Right cardiac atrium (tissue), 5 donors: Measurements from ENCODE around the gene FAT1. TPM values are rescaled to one million over a fixed set of nuclear protein-coding genes. Genes with fewer than 3 reads are reported as not detected.

Source experiments
- ATAC-seq, 2 donors: fragments of 200-7000 bp; cut with Tn5 transposase; one replicate each; pipeline versions ENCODE4 v1.8.0 to v1.9.1; 2020; ENCODE audit warnings: moderate library complexity in 2 of 2, mild to moderate bottlenecking in 1 of 2
- DNase-seq, 3 donors: peaks; one replicate each; pipeline ENCODE4 v3.0.0-alpha.2; 2020
- H3K27ac ChIP-seq: one replicate; pipeline ENCODE4 v1.5.1; 2013; ENCODE audit warnings: mild to moderate bottlenecking, low read length, control low read depth, moderate library complexity
- H3K27me3 ChIP-seq: one replicate; pipeline ENCODE4 v1.6.1; 2013; ENCODE audit not compliant: control insufficient read depth, insufficient read depth
- H3K4me1 ChIP-seq: one replicate; pipeline ENCODE4 v1.6.1; 2013; ENCODE audit warnings: low read length; ENCODE audit not compliant: control insufficient read depth, insufficient read depth
- H3K4me3 ChIP-seq: one replicate; pipeline ENCODE4 v1.5.1; 2013; ENCODE audit warnings: low read length, control low read depth
- H3K9me3 ChIP-seq: one replicate; pipeline ENCODE4 v1.6.1; 2013; ENCODE audit warnings: low read length; ENCODE audit not compliant: control insufficient read depth
- WGBS: extraction: QIAGEN DNeasy Blood & Tissue Kit; methylation state at CpG from one replicate; pipeline ENCODE4 v1.1.7; 2013; 5-methylcytosine and 5-hydroxymethylcytosine counted together
- intact Hi-C, 4 donors: fragments of 100-400 bp; cut with DNase I; formaldehyde crosslinking; loops; one replicate each; pipeline versions ENCODE4 v1.11.0 to v1.14.0; 2022 to 2023
- polyA plus RNA-seq: library from polyadenylated mRNA; stranded (reverse); fragments of 200-250 nt; gene quantifications from one replicate; pipeline ENCODE4 v1.2.3, GENCODE V29; 2013
- total RNA-seq, 4 donors: library from RNA; stranded (reverse); fragmentation: NEBNext Ultra II Directional; extraction: Animal tissue kit (Norgen Biotek cat#: 25700); gene quantifications; one replicate each; pipeline ENCODE4 v1.2.1, GENCODE V29; 2021
- donor health status: healthy with polysubstance abuse.
- donor health status: DM: no; HTN: yes; CAD: no.
- donor health status: DM: no; HTN: no; CAD: no.
- donor health status: DM: no; HTN: yes; CAD: no; lungs with severe emphysema.
- donor health status: DM: yes; HTN: yes; CAD: no.

Gene FAT1
- total and polyA plus RNA-seq, 5 donors: 29.7 to 95.2 (median 77.1) TPM

GRCh38 chr4:186730621-186731020 is 7.0 kb upstream of the FAT1 start:
- H3K4me3 ChIP-seq: no peak overlapping the region
- H3K27ac ChIP-seq: no peak overlapping the region
- intact Hi-C loops: no loop called here
- WGBS: 91% methylated on average over 5 of the region's 5 CpGs
- H3K9me3 ChIP-seq: no peaks in the 10 kb centered on the region
- ATAC-seq (no peak), DNase-seq (no peak)
- H3K27me3 ChIP-seq: no peaks in the 10 kb centered on the region
- no peaks in the 10 kb centered on the region for H3K4me1 ChIP-seq

- Histone ChIP-seq H3K9me3 (no peaks in the 10 kb centered on the region), H3K4me3 (no peak overlapping the region), H3K4me1 (no peaks in the 10 kb centered on the region), H3K27me3 (no peaks in the 10 kb centered on the region), H3K27ac (no peak overlapping the region)
- WGBS: 89% methylated on average over 1 of the region's 1 CpG
- ATAC-seq: no peak
- intact Hi-C loops: loop anchor here in 1 of 4 donors (10.0 kb wide), 1 partner anchor 65 kb away; no protein-coding TSS in a partner anchor
- DNase-seq: no peak
Observed at GRCh38 chr4:186729856-186730255, 6.2 kb upstream of the FAT1 start.

GRCh38 chr4:186728631-186729271 is 5.1 kb upstream of the FAT1 start:
- Histone ChIP-seq H3K4me1 (no peaks in the 10 kb centered on the region), H3K4me3 (no peak overlapping the region), H3K9me3 (no peaks in the 10 kb centered on the region), H3K27ac (no peak overlapping the region), H3K27me3 (no peaks in the 10 kb centered on the region)
- ATAC-seq (no peak), DNase-seq (no peak)
- WGBS: 67% methylated on average over 4 of the region's 4 CpGs
- intact Hi-C loops: loop anchor here in 1 of 4 donors (10.0 kb wide), 1 partner anchor 64 kb away; no protein-coding TSS in a partner anchor

- Histone ChIP-seq H3K4me3 (no peak overlapping the region), H3K27me3 (no peaks in the 10 kb centered on the region), H3K9me3 (no peaks in the 10 kb centered on the region), H3K27ac (no peak overlapping the region), H3K4me1 (no peaks in the 10 kb centered on the region)
- DNase-seq (no peak), ATAC-seq (no peak)
- 58% methylated on average over 6 of the region's 6 CpGs for WGBS
- intact Hi-C loops: loop anchor here in 1 of 4 donors (10.0 kb wide), 1 partner anchor 63 kb away; no protein-coding TSS in a partner anchor
Observed at GRCh38 chr4:186727977-186728519, 4.4 kb upstream of the FAT1 start.

GRCh38 chr4:186727169-186727976 is 3.7 kb upstream of the FAT1 start:
- WGBS: 8% methylated on average over 15 of the region's 15 CpGs
- H3K4me3 ChIP-seq: peak overlapping the region; percentile 72
- H3K9me3 ChIP-seq: no peaks in the 10 kb centered on the region
- intact Hi-C loops: loop anchor here in 1 of 4 donors (10.0 kb wide), 1 partner anchor 63 kb away; no protein-coding TSS in a partner anchor
- H3K4me1 ChIP-seq: no peaks in the 10 kb centered on the region
- no peak for ATAC-seq
- no peak overlapping the region for H3K27ac ChIP-seq
- DNase-seq: no peak
- H3K27me3 ChIP-seq: no peaks in the 10 kb centered on the region

- peak; percentile 73 to 90 (median 88) for DNase-seq
- Histone ChIP-seq H3K9me3 (no peaks in the 10 kb centered on the region), H3K4me1 (no peaks in the 10 kb centered on the region), H3K27ac (peak overlapping the region; percentile 60), H3K27me3 (no peaks in the 10 kb centered on the region), H3K4me3 (peak overlapping the region; percentile 72)
- peak; percentile 69 to 72 for ATAC-seq
- intact Hi-C loops: loop anchor here in 1 of 4 donors (10.0 kb wide), 1 partner anchor 62 kb away; no protein-coding TSS in a partner anchor
- under 1% methylated on average over 82 of the region's 82 CpGs for WGBS
Observed at GRCh38 chr4:186726426-186727168, 2.9 kb upstream of the FAT1 start.

GRCh38 chr4:186725469-186726425 is 2.1 kb upstream of the FAT1 start:
- Histone ChIP-seq H3K4me1 (no peaks in the 10 kb centered on the region), H3K27me3 (no peaks in the 10 kb centered on the region), H3K9me3 (no peaks in the 10 kb centered on the region), H3K4me3 (peak overlapping the region; percentile 72), H3K27ac (peak overlapping the region; percentile 60)
- 1% methylated on average over 54 of the region's 54 CpGs for WGBS
- intact Hi-C loops: loop anchor here in 2 of 4 donors (2.0 to 10.0 kb wide), 2 partner anchors 53 to 61 kb away; no protein-coding TSS in a partner anchor
- peak; percentile 77 to 82 for ATAC-seq
- DNase-seq: peak; percentile 75 to 92 (median 89)

GRCh38 chr4:186724864-186725468 is 1.3 kb upstream of the FAT1 start:
- no peaks in the 10 kb centered on the region for H3K9me3 ChIP-seq
- 1% methylated on average over 19 of the region's 19 CpGs for WGBS
- no peak for DNase-seq
- no peaks in the 10 kb centered on the region for H3K4me1 ChIP-seq
- no peak for ATAC-seq
- H3K27ac ChIP-seq: peak overlapping the region; percentile 92
- H3K4me3 ChIP-seq: peak overlapping the region; percentile 72
- intact Hi-C loops: loop anchor here in 3 of 4 donors (2.0 to 10.0 kb wide), 3 partner anchors 48 to 60 kb away; no protein-coding TSS in a partner anchor
- H3K27me3 ChIP-seq: no peaks in the 10 kb centered on the region

GRCh38 chr4:186724058-186724863 is 605 bp upstream of the FAT1 start:
- Histone ChIP-seq H3K27ac (peak overlapping the region; percentile 92), H3K27me3 (no peaks in the 10 kb centered on the region), H3K9me3 (no peaks in the 10 kb centered on the region), H3K4me3 (peak overlapping the region; percentile 72), H3K4me1 (no peaks in the 10 kb centered on the region)
- WGBS: 1% methylated on average over 62 of the region's 62 CpGs
- peak; percentile 73 to 77 for ATAC-seq
- intact Hi-C loops: loop anchor here in 3 of 4 donors (2.0 to 10.0 kb wide), 3 partner anchors 47 to 59 kb away; no protein-coding TSS in a partner anchor
- peak; percentile 57 to 85 (median 82) for DNase-seq
